Forelimb muscle (tissue), 1 donor: ENCODE results near the gene ZDHHC9. TPM values are rescaled to one million over a fixed set of nuclear protein-coding genes. Genes with fewer than 3 reads are reported as not detected.

ENCODE experiments used
- DNase-seq: peaks from one replicate; pipeline ENCODE4 v3.0.0-alpha.2; 2013; ENCODE audit warnings: low read depth
- polyA plus RNA-seq: library from polyadenylated mRNA; unstranded; fragments of 120-200 nt; gene quantifications from one replicate; pipeline ENCODE4 v1.2.1, GENCODE V29; 2013; ENCODE audit not compliant: insufficient read length

The ZDHHC9 gene
- polyA plus RNA-seq, 1 donor: 27.8 TPM

DNA sequence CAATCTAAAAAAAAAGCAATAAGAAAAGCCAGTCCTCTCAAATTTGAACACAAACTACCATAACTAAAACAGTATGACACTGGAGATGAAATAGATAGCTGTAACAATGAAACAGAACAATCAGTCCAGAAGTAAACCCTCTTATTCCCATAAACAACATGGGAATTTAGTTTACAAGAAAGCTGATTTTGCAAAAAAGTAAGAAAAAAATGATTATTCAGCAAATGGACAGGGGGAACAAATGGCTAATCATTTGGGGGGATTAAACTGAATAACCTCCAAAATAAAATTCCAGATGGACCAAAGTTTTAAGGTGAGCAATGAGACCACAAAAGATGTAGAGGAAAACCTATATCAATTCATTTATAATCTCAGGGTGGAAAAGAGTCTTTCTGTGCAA is 80.0 kb downstream of the ZDHHC9 start:
- no peak for DNase-seq

- no peak for DNase-seq
Observed at GRCh38 chrX:129762448-129762847, 81.2 kb downstream of the ZDHHC9 start.

- DNase-seq: no peak
Observed at GRCh38 chrX:129761596-129761995, 82.1 kb downstream of the ZDHHC9 start.

DNA sequence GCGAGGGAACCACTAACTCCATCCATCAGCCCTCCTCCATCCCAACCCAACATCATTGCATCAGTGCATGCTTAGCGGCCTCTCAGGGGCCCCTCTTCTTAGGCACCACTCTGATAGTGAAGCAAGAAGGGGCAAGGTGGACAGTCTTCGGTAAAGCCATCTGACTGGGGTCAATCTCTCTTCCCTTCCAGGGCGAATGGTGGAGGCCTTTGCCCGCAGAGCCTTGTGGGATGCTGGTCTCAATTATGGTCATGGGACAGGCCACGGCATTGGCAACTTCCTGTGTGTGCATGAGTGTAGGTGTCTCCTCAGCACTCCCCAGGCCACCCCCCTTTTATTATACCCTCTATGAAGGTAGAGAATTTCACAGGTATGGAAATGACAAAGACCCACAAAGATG is 82.7 kb downstream of the ZDHHC9 start:
- no peak for DNase-seq

DNA sequence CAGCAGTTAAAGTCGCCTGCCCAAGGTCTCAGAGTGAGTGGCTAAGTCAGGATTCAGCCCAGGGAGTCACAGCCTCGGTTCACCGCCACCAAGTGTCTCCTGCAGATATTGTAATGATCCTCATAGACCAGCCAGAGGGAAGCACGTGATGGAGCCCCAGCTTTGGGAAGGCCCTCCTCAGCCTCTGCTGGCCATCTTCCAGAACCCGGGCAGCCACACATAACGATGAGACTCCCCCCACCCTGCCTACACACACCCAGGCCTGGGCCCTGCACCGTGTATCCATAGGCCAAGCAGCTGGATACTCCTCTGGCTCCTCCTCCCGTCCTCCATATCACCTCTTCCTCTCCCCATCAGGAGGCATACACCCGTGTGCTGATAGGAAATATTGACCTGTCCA is 83.5 kb downstream of the ZDHHC9 start:
- no peak for DNase-seq

DNA sequence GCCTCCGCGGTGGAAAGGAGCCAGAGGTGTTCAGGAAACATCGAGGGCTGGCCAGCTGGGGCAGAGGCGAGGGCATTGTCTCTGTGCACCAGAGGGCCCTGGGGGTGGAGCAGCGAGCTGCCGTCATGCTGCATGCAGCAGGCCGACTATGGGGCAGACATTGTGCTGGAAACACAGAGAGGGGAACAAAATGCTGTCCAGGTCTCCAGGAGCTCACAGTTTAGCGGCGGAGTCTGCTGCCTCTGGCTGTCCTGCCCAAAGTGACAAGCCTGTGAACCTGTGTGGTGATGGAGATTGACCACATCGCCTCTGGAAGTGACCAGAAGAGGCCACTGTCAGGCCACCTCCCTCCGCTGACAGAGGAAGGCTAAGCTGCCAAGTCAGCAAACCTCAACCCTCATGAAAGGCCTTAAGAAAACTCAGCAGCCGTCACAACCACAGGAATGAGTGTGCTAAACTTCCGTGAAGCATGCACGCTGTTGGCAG is 84.1 kb downstream of the ZDHHC9 start:
- no peak for DNase-seq

- DNase-seq: no peak
Observed at GRCh38 chrX:129755779-129756650, 87.7 kb downstream of the ZDHHC9 start.

- no peak for DNase-seq
Observed at GRCh38 chrX:129754056-129755024, 89.3 kb downstream of the ZDHHC9 start.

Other genes with a start within 250 kb of the ZDHHC9 start
- 6.9 TPM for gene APLN, start 188.9 kb downstream of the ZDHHC9 start, polyA plus RNA-seq
- gene XPNPEP2, start 104.9 kb downstream of the ZDHHC9 start, polyA plus RNA-seq: 3.6 TPM
- gene SASH3, start 63.9 kb downstream of the ZDHHC9 start, polyA plus RNA-seq: 2.3 TPM
- 24.8 TPM for gene UTP14A, start 62.3 kb upstream of the ZDHHC9 start, polyA plus RNA-seq
- 15.6 TPM for gene BCORL1, start 138.7 kb upstream of the ZDHHC9 start, polyA plus RNA-seq